MG63 (cell line): ENCODE measurements around the gene PLN. TPM values are rescaled to one million over a fixed set of nuclear protein-coding genes. Genes with fewer than 3 reads are reported as not detected.

Source experiments
- DNase-seq: peaks from one replicate; pipeline ENCODE4 v3.0.0-alpha.2; 2020
- H3K27me3 ChIP-seq: fragments of 250-450 bp; sonication (Bioruptor Pico); 2 replicates; pipeline ENCODE4 v1.5.1; 2020; ENCODE audit warnings: mild to moderate bottlenecking, moderate library complexity
- H3K36me3 ChIP-seq: fragments of 250-450 bp; sonication (Bioruptor Pico); 2 replicates; pipeline ENCODE4 v1.5.1; 2020; ENCODE audit warnings: mild to moderate bottlenecking, moderate library complexity
- H3K4me3 ChIP-seq: fragments of 250-450 bp; sonication (Bioruptor Pico); 2 replicates; pipeline ENCODE4 v1.5.1; 2020; ENCODE audit warnings: mild to moderate bottlenecking, moderate library complexity
- H3K9me3 ChIP-seq: fragments of 250-450 bp; sonication (Bioruptor Pico); 2 replicates; pipeline ENCODE4 v1.5.1; 2020; ENCODE audit warnings: mild to moderate bottlenecking, moderate library complexity
- total RNA-seq: library from RNA; depleted of rRNA; stranded (reverse); fragments of >200 nt; shearing (Covaris generic); gene quantifications from 2 replicates; pipeline ENCODE4 v1.2.3, GENCODE V29; 2014; ENCODE audit warnings: low replicate concordance; rRNA removed

PLN gene
- total RNA-seq: not detected in 2 replicates

GRCh38 chr6:118548136-118548535, at the start of gene PLN:
TSS of gene PLN (plus strand) at chr6:118548296. CDS start at chr6:118558922, 10,626 bp downstream.
- no peaks in the 10 kb centered on the region; the same call in 1 of the 2 replicates for H3K36me3 ChIP-seq
- H3K9me3 ChIP-seq: no peaks in the 10 kb centered on the region
- no peak for DNase-seq
- H3K4me3 ChIP-seq: no peak within 1 kb of the TSS
- H3K27me3 ChIP-seq: no peaks in the 10 kb centered on the region

- Histone ChIP-seq H3K4me3 (no peak overlapping the region), H3K27me3 (no peaks in the 10 kb centered on the region), H3K9me3 (peaks cover 4% of the 10 kb centered on the region; the same call in 1 of the 2 replicates), H3K36me3 (peaks cover 7% of the 10 kb centered on the region)
- no peak for DNase-seq
Measured at GRCh38 chr6:118500130-118501015, 47.7 kb upstream of the PLN start.

DNA sequence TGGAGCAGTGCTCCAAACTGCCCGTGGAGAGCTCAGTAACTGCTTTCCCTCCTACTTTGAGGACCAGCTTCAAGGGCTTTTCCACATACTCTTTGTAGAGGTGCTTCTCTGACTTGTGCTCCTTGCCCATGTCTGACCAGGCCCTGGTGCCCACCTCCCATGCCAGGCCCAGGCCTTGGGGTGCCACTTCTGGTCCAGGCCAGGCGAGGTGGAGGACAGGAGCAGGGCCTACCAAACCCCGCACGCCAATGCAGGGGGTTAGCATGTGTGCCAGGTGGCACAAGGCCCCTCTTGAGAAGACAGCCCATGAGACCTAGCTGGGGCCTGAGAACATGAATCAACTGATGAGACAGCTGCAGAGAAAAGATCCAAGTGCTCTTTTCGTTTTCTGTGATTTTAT, 47.0 kb upstream of the PLN start:
- Histone ChIP-seq H3K27me3 (no peaks in the 10 kb centered on the region), H3K36me3 (peaks cover 7% of the 10 kb centered on the region), H3K4me3 (no peak overlapping the region), H3K9me3 (peaks cover 4% of the 10 kb centered on the region; the same call in 1 of the 2 replicates)
- DNase-seq: no peak

DNA sequence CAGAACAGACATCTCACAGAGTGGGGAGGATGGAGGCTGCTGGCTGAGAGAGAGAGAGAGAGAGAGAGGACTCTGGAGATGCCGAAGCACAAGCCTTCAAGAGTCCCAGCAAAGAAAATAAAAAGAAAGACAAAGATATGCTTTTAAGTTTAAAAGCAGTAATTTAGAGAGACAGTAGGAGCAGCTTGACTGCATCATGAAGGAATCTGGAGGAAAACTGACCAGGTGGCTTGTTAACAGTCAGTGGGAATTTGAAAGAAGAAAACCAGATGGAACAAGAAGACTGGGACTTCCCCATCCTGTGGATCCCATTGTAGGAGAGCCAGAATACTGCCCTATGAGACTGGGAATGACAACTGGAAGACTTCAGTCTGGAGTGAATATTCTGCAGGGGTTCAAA, 46.3 kb upstream of the PLN start:
- Histone ChIP-seq H3K9me3 (peaks cover 4% of the 10 kb centered on the region; the same call in 1 of the 2 replicates), H3K4me3 (no peak overlapping the region), H3K27me3 (no peaks in the 10 kb centered on the region), H3K36me3 (peaks cover 7% of the 10 kb centered on the region)
- DNase-seq: no peak

GRCh38 chr6:118502169-118502568, 45.9 kb upstream of the PLN start:
- no peak for DNase-seq
- Histone ChIP-seq H3K4me3 (no peak overlapping the region), H3K27me3 (no peaks in the 10 kb centered on the region), H3K9me3 (peaks cover 4% of the 10 kb centered on the region; the same call in 1 of the 2 replicates), H3K36me3 (peaks cover 7% of the 10 kb centered on the region)

GRCh38 chr6:118504611-118505010, 43.5 kb upstream of the PLN start:
- DNase-seq: no peak
- Histone ChIP-seq H3K36me3 (peaks cover 7% of the 10 kb centered on the region), H3K9me3 (peaks cover 4% of the 10 kb centered on the region; the same call in 1 of the 2 replicates), H3K4me3 (no peak overlapping the region), H3K27me3 (no peaks in the 10 kb centered on the region)

DNA sequence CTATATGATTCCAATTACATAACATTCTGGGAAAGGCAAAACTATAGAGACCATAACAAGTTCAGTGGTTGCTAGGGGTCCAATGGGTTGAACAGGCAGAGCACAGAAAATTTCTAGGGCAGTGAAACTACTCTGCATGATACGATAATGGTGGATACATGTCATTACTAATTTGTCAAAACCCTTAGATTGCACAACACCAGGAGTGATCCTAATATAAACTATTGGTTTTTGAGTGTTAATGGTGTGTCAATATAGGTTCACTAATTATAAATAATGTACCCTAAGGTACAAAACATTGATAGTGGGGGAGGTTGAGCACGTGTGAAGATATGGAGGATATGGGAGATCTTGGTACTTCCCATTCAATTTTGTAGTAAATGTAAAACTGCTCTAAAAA, 42.4 kb upstream of the PLN start:
- no peaks in the 10 kb centered on the region for H3K27me3 ChIP-seq
- DNase-seq: no peak
- peaks cover 7% of the 10 kb centered on the region for H3K36me3 ChIP-seq
- peaks cover 4% of the 10 kb centered on the region; the same call in 1 of the 2 replicates for H3K9me3 ChIP-seq
- no peak overlapping the region for H3K4me3 ChIP-seq

GRCh38 chr6:118506071-118506638, 41.9 kb upstream of the PLN start:
- DNase-seq: no peak
- Histone ChIP-seq H3K4me3 (no peak overlapping the region), H3K9me3 (peaks cover 4% of the 10 kb centered on the region; the same call in 1 of the 2 replicates), H3K27me3 (no peaks in the 10 kb centered on the region), H3K36me3 (peaks cover 7% of the 10 kb centered on the region)

DNA sequence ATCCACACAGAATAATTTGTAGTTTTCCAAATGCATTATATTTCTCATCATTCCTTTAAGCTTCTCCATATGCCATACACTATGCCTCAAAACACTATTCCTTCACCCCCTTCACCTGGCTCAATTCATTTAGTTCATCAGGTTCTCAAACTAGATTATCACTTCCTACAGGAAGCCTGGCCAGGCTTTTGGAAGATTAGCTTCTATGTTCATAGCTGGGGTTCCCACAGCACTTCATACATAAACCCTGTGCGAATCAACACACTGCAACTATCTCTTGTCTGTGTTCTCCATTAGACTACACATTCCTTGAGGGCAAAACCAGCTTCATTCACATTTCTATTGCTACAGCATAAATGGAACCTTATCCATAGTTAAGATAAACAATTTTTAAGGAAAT, 40.5 kb upstream of the PLN start:
- Histone ChIP-seq H3K27me3 (no peaks in the 10 kb centered on the region), H3K36me3 (peaks cover 3% of the 10 kb centered on the region; the same call in 1 of the 2 replicates), H3K4me3 (no peak overlapping the region), H3K9me3 (peaks cover 4% of the 10 kb centered on the region; the same call in 1 of the 2 replicates)
- DNase-seq: no peak

- Histone ChIP-seq H3K9me3 (no peaks in the 10 kb centered on the region), H3K4me3 (no peak overlapping the region), H3K36me3 (no peaks in the 10 kb centered on the region), H3K27me3 (no peaks in the 10 kb centered on the region)
- DNase-seq: peak; percentile 5
Measured at GRCh38 chr6:118509009-118509617, 39.0 kb upstream of the PLN start.

- Histone ChIP-seq H3K27me3 (no peaks in the 10 kb centered on the region), H3K36me3 (no peaks in the 10 kb centered on the region), H3K4me3 (no peak overlapping the region), H3K9me3 (no peaks in the 10 kb centered on the region)
- no peak for DNase-seq
Measured at GRCh38 chr6:118511930-118512715, 36.0 kb upstream of the PLN start.

DNA sequence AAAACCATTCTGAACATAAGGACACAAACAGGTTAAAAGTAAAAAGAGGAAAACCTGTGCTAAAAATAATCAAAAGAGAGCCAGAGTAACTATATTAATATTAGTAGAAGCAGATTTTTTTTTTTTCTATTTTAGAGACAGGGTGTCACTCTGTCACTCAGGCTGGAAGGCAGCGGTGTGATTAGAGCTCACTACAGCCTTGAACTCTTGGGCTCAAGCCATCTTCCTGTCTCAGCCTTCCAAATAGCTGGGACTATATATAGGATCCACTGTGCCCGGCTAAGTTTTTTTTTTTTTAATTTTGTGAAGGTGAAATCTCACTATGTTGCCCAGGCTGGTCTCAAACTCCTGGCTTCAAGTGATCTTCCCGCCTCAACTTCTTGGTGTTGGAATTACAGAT, 33.4 kb upstream of the PLN start:
- H3K4me3 ChIP-seq: no peak overlapping the region
- no peaks in the 10 kb centered on the region for H3K27me3 ChIP-seq
- no peaks in the 10 kb centered on the region for H3K9me3 ChIP-seq
- peaks cover 6% of the 10 kb centered on the region; the same call in 1 of the 2 replicates for H3K36me3 ChIP-seq
- no peak for DNase-seq

DNA sequence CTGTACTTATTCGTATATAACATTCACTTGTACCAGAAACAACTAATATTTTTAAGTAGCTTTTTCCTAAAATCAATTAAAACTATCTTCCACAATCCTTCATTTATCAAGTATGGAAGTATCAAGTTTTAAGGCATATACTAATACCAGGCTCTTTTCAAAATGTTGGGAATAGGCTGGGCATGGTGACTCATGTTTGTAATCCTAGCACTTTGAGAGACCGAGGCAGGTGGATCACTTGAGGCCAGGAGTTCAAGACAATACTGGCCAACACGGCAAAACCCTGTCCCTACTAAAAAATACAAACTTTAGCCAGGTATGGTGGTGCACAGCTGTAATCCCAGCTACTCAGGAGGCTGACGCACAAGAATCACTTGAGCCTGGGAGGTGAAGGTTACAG, 25.7 kb upstream of the PLN start:
- no peak overlapping the region for H3K4me3 ChIP-seq

DNA sequence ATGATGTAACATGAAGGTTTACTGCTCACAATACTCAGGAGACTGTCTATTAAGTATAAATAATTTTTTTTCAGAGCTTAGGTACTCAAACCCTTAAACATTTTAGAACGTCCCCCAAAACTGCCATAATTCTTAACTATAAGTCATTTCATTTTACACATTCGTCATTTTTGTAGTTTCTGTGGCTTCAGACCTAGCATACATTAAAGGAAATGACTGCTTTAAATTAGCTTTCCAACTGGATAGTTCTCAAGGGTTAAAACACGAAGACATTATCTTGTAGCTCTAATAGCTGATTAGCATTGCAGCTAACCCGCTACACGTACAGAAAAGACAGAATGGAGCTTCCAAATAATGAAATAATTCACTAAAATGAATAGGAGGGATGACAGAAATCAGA, 24.9 kb upstream of the PLN start:
- H3K36me3 ChIP-seq: peaks cover 9% of the 10 kb centered on the region; the same call in 1 of the 2 replicates
- H3K27me3 ChIP-seq: no peaks in the 10 kb centered on the region
- no peak for DNase-seq
- no peak overlapping the region for H3K4me3 ChIP-seq
- no peaks in the 10 kb centered on the region for H3K9me3 ChIP-seq

More for the DNA sequence above, 25.7 kb upstream of the PLN start:
- DNase-seq: no peak
- no peaks in the 10 kb centered on the region for H3K9me3 ChIP-seq
- peaks cover 9% of the 10 kb centered on the region; the same call in 1 of the 2 replicates for H3K36me3 ChIP-seq
- no peaks in the 10 kb centered on the region for H3K27me3 ChIP-seq

GRCh38 chr6:118524686-118525085, 23.4 kb upstream of the PLN start:
- peaks cover 2% of the 10 kb centered on the region; the same call in 1 of the 2 replicates for H3K36me3 ChIP-seq
- DNase-seq: no peak
- no peaks in the 10 kb centered on the region for H3K9me3 ChIP-seq
- H3K4me3 ChIP-seq: no peak overlapping the region
- no peaks in the 10 kb centered on the region for H3K27me3 ChIP-seq
